Limb (tissue), 2 donors: Measurements from ENCODE around the gene GNMT.
"Not testable (repeated sequence)": the region's sequence is repeated elsewhere in the genome, so short reads cannot be mapped to it uniquely, and the experiment has no call there.

Experiments
- DNase-seq, 2 donors: peaks; one replicate each; pipeline ENCODE4 v3.0.0-alpha.2; 2016; ENCODE audit errors: extremely low spot score in 2 of 2

The GNMT gene

DNA sequence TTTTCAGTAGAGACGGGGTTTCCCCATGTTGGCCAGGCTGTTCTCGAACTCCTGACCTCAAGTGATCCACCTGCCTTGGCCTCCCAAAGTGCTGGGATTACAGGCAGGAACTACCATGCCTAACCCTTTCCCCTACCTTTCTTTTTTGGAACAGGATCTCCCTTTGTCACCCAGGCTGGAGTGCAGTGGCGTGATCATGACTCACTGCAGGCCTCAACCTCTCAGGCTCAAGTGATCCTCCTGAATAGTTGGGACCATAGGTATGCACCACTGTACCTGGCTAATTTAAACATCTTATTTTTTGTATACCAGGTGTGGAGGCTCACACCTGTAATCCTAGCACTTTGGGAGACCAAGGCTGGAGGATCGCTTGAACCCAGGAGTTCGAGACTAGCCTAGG lies 19.2 kb upstream of the GNMT start:
- DNase-seq: not testable (repeated sequence)

DNA sequence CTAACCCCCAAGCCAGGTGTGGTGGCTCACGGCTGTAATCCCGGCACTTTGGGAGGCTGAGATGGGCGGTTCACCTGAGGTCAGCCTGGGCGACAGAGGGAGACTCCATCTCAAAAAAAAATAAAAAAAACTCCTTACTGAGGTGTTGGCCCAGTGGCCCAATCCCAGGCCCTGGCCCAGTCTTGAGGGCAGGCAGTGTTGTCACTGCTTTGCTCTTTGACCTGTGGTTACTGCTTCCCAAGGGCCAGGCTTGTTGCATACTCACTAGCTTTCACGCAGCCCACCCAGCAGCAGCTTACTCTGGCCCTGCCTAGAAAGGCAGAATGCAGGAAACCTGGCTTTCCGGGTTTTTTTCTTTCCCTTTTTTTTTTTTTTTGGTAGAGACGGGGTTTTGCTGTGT lies 18.1 kb upstream of the GNMT start:
- no peak for DNase-seq

DNA sequence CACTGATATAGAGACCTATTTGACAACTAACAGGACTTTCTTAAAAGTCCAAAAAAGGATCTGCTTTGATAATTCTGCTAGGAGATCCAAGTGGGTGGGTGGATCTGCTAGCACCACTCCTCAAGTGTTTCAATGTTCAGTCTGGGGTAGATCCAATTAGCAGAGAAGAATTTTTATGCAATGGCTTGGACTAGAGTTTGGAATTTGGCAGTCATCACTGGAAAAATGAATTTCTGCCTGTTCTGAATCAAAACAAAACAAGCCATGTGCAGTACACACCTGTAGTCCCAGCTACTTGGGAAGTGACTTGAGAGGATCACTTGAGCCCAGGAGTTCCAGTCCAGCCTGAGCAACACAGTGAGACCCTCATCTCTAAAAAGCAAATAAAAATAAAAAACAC lies 12.6 kb upstream of the GNMT start:
- no peak for DNase-seq

DNA sequence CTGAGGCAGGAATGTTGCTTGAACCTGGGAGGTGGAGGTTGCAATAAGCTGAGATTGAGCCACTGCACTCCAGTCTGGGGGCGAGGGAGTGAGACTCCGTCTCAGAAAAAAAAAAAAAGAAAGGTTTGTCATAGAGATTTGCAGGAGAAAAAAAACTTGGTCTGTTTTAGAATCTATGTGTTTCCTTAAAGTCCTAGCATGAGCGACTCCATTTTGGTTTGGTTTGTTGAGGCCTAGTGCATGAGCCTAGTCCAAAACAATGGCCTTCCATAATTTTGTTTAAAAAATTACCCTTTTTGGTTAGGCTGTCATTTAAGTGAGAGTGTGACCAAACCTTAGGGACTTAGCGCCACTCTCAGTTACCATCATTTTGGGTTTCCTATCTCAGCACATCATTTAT lies 8.2 kb upstream of the GNMT start:
- no peak for DNase-seq

DNA sequence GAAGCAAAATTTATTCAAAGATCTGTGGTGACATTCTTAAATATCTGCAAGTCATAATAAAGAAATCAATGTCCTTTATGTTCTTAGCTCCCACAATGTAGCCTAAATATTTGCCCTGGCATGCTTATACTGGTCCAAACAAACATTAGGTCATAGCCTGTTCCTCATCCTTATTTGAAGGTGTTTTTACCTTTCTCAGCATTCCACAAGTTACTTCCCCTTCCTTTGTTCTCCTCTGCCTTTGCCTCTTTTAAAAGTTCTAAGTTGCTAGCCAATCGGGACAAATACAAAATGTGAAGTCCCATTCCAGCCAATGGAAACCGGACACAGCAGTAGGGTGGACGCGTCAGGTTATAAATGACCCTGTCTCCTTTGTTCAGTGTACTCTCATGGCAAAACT lies 6.1 kb upstream of the GNMT start:
- not testable (repeated sequence) for DNase-seq

DNA sequence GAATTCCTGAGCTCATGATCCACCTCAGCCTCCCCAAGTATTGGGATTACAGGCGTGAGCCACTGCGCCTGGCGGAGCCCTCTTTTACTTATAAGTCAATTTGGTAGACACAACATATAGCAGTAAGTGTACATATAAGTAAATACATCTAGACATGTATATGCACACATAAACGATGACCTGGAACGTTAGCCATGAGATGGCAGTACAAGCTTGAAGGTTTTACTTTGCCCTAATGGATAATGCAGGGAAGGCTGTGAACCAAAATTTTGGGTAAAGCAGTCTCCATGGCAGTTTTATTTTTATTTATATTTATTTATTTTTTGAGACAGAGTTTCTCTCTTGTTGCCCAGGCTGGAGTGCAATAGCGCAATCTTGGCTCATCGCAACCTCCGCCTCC lies 2.4 kb upstream of the GNMT start:
- DNase-seq: no peak

DNA sequence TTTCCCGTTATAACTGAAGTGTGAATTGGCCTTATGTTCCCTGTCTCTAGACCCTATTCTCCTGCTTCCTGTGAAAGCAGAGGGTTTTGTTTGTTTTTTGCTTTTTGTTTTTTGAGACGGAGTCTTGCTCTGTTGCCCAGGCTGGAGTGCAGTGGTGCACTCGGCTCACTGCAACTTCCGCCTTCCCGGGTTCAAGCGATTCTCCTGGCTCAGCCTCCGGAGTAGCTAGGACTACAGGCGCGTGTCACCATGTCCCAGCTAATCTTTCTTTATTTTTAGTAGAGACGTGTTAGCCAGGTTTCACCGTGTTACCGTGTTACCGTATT lies 674 bp upstream of the GNMT start:
- DNase-seq: no peak

DNA sequence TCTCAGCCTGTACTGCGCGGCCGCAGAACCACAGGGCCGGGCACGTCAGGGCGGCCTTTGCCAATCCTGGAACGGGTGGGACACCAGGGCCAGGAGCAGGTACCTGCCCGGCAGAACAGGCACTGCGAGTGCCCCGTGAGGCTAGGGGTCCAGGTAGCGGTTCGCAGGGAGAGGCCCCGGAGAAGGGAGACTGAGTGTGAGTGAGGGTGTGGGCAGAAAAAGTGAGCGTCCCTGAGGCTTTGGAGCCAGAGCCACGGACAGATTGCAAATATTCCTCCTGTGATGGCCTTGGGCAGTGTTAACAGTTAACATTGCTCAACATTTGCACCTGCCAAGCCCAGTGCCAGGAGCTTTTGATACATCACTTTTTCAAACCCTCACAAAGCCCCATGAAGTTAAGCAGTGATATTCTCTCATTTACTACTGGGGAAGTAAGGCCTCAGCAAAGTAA lies 491 bp downstream of the GNMT start:
- no peak for DNase-seq

DNA sequence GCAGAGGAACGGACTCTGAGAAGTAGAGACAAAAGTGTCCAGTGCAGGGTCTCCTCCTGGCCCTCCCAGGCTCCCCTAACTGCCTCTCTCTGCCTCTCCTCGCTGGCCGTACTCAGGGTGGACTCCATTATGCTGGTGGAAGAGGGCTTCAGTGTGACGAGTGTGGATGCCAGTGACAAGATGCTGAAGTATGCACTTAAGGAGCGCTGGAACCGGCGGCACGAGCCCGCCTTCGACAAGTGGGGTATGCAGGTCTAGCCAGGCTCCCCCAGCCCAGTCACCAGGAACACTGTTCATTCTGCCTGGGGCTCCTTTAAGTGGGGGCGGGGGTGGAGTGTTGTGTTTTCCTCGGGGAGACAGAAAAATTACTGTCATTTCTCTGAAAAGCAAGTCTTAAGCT lies 1.5 kb downstream of the GNMT start:
- DNase-seq: no peak

DNA sequence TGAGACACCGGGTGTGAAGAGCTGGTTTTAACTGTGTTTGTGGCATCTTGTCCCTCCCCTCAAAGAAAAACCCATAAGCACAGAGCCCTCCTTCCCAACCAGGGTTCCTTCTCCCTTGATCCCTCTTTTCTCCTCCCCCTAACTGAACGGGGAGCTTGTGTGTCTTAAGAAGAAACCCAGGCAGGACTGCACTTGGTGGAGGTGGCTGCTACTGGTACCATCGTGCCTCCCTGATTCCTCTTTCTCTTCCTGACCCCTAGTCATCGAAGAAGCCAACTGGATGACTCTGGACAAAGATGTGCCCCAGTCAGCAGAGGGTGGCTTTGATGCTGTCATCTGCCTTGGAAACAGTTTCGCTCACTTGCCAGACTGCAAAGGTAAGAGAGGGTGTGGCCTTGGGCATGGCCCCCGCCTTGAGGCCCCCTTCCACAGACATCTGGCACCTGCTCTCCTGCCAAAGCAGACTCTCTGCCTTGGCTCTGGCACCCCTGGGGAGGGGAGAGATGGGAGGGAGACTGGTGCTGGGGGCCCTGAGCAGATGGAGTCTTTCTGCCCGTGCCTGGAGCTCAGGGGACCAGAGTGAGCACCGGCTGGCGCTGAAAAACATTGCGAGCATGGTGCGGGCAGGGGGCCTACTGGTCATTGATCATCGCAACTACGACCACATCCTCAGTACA lies 2.1 kb downstream of the GNMT start:
- DNase-seq: no peak

DNA sequence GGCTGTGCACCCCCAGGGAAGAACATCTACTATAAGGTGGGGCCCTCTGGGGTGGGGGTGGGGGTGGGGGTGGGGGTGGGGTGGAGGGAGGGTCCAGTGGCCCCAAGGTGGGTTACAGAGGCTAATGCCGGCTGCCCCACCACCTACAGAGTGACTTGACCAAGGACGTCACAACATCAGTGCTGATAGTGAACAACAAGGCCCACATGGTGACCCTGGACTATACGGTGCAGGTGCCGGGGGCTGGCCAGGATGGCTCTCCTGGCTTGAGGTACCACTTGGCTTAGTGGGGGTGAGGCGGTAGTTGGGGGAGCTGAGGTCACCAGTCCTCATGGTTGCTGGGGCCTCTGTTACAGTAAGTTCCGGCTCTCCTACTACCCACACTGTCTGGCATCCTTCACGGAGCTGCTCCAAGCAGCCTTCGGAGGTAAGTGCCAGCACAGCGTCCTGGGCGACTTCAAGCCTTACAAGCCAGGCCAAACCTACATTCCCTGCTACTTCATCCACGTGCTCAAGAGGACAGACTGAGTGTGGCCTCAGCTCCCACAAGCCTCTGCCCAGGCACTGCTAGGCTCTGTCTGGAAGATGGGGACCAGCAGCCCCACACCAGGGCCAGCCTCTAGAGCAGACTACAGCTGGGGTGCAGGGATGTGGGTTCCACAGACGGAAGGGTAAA lies 2.8 kb downstream of the GNMT start:
- no peak for DNase-seq

DNA sequence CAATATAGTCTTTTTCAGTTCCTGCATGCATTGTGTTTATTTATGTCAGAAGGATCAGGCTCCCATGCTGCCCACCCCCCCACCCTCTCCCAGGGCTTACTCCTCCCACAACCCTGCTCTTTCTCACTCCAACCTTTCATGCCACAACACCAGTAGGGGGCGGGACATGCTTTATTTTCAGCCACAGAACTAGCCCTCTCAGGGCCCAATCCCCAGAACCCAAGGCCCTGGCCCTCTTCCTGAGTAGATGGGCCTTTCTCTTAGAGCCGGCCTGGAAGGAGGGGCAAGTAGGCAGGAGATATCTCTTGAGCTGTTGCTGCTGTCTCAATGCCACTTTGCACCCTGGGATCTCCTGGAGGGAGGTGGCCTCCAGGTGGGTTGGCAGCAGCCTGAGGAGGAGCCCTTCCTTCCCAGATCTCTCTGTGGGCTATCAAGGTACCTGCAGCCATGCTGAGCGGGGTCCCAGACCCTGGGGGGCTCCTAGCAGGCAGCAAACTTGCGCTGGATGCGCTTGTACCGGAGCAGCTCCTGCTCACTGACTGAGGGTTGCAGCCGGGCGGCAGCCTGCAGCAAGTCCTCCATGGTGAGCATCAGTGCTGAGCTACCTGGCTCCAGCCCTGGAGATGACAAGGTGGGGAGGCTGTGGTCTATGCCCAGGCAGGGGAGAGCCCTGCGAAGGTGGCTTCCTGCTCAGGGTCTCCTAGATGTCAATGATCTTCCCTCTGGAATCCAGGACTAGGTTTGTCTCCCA lies 3.5 kb downstream of the GNMT start:
- no peak for DNase-seq

DNA sequence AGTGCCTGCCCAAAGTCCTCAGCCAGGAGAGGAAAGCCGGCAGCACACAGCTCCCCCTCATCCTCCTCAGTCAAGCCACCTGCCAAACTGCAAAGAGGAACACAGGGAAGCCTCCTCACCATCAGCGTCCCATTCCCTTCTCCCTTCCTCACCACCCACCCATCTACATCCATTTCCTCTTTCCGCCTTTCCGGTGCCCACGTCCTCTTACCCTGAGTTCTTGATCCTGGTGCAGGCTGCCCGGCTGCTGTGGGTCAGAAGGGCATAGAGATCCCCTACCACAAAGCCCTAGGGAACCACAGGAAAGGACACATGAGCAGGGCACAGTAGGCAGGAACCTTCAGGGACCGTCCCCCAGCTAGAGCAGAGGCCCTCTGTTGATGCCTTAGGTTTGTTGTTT lies 6.0 kb downstream of the GNMT start:
- DNase-seq: no peak

DNA sequence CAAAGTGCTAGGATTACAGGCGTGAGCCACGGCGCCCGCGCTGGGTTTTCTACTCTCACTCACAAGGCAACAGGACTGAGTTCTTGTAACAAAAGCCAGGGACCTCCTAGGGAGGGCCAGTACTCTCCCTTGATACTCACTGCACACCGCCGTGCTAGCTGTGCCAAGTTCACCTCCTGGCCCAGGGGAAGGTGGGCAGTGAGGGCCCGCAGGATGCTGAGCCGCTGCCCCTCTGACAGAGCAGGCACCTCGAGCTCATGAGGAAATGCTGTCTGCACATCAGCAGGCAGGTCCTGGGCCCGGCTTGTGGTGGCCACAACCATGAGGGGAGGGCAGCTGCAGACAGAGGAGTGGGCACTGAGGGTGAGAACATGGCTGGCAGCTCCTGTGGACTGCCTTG lies 6.7 kb downstream of the GNMT start:
- DNase-seq: no peak

DNA sequence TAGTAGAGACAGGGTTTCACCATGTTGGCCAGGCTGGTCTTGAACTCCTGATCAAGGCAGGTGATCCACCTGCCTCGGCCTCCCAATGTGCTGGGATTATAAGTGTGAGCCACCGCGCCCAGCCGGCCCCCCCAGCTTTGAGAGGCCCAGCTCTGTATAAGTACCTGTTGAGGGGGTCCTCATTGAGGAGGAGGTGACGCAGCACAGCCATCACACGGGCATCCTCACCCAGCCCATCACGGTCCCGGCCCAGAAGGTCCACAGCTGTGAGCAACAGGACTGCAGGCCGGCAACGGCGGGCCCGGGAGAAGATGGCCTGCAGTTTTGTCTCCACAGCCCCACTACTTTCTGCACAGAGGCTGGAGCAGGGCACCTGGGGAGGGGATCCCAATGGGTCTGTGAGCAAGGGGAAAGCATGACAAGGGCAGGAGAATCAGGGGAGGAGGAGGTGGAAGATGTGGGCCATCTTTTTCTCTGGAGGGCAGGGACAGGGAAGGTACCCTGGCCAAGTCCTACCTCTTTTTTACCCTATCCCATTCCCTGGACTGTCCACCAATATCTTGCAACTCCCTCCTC lies 7.7 kb downstream of the GNMT start:
- DNase-seq: no peak

DNA sequence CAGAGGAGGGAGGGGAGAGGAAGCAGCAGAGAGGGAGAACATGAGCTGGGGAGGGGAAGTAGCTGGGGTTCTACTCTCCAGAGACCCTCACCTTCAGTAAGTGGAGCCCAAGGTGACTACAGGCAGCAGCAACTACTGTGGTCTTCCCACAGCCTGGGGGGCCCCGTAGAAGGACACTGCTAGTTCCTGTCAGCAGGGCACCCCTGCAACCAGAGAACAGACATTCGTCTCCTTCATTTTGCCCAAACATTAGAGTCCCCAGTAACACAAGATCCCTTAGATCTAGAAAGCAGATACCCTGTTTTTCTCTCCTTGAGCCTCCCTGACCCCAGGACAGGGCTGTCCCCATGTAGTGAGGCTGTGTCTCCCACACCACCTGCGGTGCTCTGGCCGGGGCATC lies 8.2 kb downstream of the GNMT start:
- DNase-seq: no peak

DNA sequence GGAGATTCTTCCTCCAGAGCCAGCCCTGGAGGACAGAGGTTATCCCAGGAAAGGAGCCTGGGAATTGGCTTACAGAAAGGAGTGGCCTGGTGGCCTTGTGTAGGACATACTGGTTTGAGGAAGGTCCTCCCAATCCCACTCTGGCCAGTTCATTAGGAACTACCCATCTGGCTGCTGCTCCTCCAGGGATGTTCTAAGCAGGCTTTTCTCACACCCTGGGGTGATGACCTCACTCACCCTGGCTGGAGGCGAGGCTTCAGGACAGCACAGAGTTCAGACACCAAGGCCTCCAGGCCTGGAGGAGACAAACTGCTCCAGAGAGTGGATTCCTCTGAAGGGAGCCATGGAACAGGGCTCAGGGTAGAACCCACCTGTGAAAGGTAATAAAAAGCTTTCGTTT lies 8.9 kb downstream of the GNMT start:
- DNase-seq: no peak

DNA sequence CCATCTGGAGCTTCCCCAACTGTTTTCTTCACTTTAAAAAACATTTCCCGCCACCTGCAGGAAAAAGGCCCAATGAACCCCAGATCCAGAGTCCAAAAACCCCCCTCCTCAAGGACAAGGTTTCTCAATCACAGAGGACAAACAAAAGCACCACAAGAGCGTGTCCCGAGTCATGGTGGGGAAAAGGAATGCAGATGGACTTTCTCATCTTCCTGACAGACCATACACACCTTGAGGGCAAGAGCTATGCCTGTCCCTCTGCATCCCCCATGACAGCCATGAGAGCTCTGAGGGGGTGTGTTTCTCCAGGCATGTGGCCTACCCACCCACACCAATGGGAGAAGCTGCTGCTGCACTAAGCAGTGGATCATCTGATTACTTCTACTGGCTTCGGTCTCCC lies 9.4 kb downstream of the GNMT start:
- no peak for DNase-seq

DNA sequence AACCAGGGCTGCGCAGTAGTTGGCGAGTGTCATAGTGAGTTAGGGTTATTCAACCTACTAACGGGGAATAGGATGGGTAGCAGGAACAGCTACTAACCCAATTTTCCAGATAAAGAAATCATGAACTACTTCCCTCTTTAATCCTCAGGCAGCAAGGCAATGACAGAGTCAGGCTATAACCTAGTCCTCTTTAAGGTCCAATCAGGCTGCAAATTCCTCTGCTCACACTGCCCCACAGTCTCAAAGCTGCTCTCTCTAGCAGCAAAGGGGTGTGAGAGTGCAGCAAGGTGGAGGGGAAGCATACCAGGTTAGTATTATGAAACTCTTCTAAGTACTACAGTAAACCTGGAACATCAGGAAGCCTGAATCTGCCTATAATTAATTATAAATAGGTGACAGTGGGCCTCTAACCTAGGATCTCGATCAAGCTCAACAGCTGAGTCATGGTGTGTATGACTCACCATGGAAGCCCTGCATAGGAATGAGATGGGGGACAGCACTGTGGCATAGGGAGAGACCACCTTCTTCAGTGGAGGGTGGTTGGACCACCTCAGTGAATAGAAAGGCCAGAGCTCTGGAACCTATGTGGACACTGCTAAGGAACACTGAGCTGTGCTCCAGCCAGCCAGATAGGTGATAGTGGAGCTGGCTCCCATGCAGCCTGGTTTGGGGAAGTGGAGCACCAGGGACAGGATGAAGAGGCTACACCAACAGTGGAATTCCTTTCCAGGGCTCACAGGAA lies 10.5 kb downstream of the GNMT start:
- DNase-seq: no peak

DNA sequence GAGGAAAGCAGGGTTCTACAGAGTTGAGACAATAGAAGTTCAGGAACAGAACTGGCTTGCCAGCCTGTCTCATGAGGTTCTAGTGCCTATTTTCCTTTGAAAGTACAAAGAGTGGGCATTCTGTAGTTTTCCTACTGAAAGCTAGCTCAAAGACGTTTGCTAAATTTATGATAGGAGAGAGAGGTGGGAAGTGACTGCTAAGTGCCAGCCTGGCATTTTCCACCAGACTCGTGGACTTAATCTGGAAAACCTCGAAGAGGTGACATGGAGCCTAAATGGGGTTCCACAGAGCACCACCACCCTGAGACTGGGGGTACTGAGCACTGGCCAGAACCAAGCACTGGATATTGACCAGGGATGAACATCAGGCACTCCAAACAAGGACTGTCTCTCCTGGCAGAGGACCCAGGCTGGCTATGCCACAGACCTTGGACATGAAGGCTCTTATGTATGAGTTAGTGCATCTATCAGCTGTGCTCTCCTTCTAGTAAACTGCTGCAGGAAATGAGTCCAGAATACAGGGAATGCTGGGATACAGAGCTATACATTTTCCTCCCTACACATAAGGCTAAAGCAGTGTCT lies 11.3 kb downstream of the GNMT start:
- no peak for DNase-seq

DNA sequence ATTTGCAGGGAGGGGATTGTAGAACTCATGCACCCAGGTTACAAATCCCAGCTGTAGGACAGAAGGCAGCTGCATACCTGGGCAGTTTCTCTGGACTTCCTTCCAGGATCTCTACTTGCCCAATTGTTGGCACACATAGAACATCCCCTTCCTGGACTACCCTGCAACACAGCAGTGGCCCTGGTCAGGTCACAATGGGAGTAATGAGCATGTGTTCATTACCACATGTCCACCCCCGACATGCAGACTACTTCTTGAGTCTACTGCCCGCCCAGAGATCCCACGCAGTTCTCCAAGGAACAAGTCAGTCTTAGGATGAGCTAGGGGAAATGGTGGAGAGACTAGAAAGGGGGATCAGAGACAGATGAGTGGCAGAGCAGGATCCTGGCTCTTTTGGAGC lies 13.4 kb downstream of the GNMT start:
- no peak for DNase-seq
